Stimulated activated CD4-positive, alpha-beta T cell treated with anti-CD3 and anti-CD28 coated beads, Interleukin-4, amount 100 ng/mL, for 1 hour (primary cell): ENCODE results near the gene SCN8A.

Experiments
- DNase-seq: peaks from one replicate; pipeline ENCODE4 v3.0.0-alpha.2; 2020

The SCN8A gene

DNA sequence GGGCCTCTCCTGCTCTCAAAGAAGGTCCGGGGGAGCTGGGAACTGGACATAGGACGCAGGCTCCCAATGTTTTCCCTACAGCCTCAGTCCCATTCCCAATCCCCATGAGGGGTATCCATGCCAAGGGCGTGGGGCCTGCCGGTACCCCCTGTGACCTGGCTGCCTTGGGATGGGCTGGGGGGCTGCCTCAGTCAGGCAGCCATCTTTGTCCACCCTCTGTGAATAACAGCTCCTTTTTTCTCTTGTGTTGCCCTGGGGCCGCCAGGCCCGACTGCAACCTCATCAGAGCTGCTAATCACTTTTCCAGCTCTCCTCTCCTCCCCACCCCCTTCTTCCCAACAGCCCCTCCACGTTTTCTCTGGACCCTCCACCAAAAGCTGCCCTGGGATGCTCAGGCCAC, 246.3 kb downstream of the SCN8A start:
- DNase-seq: no peak

DNA sequence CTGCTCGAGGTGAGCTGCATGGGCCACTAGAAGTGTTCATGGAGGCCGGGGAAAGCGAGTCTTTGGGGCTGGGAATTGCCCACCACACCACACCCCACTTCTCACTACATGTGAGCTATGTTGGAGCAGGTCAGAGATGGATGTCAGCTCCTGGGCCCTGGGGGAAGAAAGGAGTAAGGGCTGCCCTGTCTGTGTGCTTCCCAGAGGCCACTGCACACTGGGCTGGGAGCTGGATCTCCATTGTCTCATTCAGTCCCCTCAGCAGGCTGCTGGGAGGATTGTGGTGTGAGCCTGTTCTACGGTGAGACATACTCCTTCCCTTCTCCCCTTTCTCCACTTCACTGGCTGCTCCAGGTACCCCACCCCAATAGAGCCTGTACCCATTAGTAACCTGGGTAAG, 247.0 kb downstream of the SCN8A start:
- no peak for DNase-seq

DNA sequence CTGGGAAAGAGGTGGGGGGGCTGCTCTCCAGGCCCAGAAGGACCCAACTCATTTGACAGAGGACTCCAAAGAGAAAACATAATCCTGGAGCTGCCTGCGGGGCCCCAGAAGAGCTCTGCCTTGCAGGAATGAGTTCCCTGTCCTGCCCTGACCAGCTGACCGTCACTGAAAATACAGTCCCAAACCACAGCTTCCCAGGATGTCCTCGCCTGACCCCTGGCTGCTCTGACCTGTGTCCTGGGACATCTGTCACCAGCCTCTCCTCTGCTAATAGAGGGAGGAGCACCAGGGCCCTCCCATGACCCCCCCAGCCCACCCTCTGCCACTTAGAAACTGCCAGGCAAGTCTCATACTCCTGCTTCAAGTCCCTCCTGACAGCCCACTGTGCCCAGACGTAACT, 247.7 kb downstream of the SCN8A start:
- no peak for DNase-seq

DNA sequence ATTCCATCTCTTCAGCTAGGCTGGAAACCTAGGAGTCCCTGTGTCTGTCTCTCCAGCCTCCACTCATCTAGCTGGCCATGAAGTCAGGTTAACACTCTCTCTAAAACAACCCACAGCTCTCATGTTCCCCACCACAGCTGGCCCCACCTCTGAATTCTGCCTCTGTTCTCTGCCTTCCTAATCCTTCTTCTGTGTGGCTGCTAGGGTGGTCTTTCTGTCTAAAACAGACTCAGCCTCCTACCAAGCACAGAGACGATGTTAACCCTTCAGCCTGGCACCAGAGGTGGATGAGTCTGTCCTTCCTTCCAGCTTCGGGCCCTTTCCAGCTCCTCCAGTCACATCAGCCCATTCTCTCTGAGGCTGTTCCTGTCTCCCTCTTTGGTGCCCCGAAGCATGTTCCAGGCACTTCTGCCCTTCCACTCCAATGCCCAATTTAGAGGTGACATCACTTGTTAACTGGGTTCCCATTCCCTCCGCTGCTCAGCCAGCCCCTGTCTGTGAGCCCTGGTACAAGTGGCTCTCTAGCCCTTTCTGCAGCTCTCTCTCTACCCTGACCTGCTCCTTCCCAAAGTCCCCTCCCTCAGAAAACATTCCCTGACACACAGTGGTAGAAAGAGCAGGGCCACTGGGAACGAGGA, 248.4 kb downstream of the SCN8A start:
- DNase-seq: no peak

DNA sequence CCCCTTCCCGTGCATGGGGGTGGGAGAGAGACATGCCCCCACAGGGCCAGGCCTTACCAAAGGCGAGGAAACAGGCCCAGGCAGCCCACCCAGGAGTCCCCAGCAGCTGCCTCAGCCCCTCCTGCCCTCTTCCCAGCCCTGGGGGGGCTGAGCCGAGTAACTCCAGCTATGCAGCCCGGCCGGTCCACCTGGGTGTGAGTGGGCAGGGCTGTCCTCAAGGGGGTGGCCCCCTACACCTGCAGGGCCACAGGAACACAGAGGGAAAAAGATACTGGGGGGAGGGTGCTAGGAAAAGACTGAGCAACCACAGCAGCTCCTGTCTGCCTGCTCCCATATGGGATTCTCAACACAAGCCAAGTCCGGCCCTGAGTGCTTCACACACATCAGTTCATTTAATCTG, 249.9 kb downstream of the SCN8A start:
- no peak for DNase-seq

DNA sequence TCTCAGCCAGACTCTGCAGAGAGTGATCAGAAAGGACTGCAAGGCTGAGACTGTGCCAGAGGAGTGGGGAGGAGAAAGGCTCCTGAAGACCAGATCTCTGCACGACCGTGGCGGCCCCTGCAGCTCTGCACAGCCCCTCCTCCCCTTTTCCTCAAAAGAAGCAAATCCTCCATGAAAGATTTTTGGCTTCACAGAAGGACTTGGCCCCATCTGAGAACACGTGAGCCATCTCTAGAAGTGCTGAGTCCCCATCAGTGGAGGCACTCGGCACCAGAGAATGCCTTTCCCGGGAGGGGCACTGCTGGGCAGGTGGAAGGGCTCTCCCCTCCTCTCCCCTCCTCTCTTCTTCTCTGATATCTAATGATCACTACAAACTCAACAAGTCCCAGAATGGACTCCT, 250.7 kb downstream of the SCN8A start:
- no peak for DNase-seq

DNA sequence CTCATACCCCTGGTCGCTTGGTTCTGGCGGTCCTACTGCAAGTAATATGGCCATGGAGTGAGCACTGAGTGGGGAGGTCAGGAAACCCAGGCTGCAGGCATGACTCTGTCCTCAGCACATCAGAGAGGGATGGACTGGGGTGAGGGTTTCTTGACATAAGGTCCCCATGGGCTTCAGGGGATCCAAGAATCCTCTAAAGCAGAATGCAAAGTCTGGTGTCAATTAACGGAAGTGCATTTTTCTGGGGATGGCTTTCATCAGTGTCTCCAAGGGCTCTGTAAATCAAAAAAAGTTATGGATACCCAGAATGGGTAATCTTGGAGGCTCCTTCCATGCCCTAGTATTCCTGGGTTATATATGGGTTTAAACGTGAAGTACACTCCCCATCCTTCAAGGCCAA, 253.8 kb downstream of the SCN8A start:
- no peak for DNase-seq

DNA sequence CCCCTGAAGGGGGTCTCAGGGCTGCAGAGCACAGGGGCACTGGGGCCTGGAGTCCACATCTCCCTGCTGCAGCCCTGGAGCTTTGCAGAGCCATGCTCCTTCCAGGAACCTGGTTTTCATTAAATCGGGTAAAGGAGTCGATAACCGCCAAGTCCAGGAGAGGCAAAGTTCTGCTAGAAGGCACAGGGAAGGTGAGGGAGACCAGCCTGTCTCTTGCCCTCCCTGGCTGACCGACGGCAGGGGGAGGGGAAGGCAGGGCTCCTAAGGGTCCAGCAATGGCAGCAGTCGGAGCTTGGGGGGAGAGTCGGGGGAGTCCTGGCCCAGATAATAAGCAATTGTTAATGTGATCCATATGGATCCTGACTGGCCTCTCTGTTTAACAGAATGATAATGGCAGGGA, 254.4 kb downstream of the SCN8A start:
- DNase-seq: no peak

DNA sequence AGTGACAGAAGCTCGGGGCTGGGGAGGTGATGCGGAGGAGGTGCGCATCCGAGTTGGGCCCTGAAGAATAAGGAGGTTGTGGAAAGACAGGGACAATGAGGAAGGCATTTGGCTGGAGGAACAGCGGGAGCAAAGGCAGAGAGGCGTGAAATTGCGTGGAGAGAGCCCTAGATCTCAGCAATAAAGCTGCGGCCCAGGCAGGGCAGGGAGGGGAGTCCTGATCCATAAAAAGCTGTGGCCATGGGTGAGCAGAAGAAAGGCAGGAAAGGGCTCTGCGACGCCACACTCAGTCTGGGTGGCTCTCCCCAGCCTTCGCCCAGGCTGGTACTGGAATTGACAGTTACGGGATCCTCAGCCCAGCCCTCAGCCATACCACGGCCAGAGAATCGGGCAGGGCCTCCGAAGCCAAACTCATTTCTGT, 255.2 kb downstream of the SCN8A start:
- no peak for DNase-seq

DNA sequence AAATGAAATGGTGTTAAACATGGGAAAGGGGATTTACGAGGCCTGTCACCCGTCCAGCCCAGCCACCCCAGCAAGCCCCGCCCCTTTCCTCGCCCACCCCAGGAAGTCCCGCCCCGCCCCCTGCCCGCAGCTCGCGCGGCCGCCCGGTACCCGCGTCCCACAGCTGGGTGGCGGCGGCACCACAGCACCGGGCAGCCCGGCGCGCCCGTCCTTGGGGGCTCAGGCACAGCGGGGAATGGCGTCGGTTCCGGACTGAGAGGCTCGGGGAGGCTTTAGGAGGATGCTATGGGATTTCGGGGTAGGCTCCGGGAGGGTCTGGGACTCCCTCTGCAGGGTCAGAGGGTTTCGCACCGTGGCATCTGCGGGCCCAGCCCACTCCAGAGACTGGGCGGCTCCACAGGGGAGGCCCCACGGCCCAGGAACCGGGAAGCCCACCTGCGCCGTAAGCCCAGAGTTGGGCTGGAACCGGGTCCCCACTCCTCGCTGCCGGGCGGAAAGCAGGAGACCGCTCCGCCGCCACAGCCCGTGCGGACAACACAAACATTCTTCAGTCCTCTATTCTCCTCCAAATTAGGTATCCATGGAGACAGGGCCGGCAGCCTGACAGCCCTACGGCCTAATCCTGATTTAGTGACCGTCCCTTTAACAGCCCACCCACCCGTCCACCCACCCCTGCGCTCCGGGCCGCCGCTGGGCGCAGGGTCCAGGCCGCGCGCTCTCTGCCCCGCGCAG, 256.0 kb downstream of the SCN8A start:
- DNase-seq: peak; percentile 60

DNA sequence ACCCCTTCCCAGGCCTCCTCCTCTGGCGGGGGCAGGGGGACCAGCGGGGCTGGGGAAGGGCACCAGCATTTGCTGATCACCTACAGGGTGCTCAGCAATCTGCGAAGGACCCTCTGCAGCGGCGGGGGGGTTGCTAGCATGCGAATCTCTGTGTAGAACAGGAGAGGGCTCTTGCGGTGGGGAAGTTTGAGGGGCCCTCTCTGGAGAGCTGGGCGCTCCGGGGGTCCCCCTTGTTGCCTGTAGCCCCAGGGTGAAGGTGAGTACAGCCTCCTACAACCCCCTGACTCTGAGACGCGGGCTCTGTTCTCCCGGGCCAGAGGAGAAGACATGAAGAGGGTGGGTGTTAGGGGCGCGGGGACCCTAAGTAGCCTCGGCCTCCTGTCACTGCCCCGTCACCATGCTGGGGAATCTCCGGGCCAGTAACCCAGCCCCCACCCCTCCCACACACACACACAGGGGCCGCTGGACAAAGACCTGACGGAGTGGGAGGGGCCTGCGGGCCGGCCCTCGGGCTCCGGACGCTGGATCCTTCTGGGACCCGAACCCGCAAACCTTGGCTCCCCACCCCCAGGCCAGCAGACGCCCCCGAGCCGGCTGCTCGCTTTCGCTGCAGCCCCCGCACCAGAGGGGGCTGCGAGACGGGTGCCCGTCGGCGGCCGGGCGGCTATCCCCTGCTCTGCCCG, 256.8 kb downstream of the SCN8A start:
- no peak for DNase-seq

DNA sequence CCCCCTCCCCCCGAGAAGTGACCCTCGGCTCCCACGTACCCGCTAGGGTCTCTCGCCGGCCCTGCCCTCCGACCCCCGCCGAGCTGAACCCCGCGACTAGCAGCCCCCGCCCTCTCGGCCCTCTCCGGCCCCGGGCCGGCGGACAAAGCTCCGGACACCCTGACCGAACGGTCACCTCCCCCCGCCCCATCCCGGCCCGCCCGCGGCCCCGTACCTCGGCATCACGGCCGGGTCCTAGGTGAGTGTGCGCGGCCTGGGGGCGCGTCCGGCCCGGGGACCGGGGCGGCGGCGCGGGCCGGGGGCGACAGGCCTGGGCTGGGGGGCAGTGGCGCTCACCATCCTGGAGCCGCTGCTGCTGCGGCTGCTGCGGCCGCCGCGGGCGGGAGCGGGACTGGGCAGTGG, 257.3 kb downstream of the SCN8A start, which contains the start of gene FIGNL2:
TSS of gene FIGNL2 (minus strand) at position 393 of the 402 bp plus-strand sequence. CDS start 26,305 bp downstream, outside the sequence.
- DNase-seq: no peak

DNA sequence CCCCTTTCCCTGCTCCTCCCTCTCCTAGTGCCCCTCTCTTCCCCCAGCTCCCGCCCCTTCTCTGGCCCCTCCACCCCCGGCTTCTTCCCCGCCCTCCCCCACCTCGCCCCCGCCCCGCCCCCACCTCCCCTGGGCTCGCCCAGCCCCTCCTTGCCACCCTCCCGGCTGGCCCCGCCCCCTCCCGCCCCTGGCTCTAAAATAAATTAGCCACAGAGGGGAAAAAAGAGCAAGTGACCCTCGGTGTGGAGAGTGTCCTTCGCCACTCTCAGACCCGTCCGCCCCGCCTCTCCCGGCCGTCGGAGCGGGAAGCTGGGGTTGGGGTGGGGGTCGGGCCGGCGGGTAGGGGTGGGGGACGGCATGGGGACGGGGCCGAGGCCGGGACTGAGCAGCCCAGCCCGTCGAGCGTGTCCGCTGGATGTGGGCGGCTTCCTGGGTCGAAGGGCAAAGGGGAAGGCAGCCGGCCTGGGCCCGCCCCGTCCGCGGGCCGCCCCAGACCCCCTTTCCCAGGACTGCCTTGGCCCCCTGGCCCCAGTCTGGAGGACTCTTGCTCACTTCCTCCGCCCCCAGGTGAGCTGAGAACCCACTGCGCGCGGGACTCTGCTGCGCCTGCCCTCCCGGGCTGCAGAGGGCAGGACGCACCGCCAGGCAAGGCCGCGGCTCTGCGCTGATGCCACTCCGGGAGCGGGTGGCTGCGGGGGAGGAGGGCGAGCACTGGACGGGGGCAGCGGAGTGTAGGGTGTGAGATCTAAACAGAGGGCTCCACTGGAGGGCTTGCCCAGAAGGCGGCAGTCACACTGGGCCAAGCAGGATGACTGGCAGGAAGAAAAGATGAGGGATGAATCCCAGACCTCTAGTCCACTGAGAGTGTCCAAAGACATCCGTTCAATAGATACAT, 258.1 kb downstream of the SCN8A start:
- DNase-seq: no peak

DNA sequence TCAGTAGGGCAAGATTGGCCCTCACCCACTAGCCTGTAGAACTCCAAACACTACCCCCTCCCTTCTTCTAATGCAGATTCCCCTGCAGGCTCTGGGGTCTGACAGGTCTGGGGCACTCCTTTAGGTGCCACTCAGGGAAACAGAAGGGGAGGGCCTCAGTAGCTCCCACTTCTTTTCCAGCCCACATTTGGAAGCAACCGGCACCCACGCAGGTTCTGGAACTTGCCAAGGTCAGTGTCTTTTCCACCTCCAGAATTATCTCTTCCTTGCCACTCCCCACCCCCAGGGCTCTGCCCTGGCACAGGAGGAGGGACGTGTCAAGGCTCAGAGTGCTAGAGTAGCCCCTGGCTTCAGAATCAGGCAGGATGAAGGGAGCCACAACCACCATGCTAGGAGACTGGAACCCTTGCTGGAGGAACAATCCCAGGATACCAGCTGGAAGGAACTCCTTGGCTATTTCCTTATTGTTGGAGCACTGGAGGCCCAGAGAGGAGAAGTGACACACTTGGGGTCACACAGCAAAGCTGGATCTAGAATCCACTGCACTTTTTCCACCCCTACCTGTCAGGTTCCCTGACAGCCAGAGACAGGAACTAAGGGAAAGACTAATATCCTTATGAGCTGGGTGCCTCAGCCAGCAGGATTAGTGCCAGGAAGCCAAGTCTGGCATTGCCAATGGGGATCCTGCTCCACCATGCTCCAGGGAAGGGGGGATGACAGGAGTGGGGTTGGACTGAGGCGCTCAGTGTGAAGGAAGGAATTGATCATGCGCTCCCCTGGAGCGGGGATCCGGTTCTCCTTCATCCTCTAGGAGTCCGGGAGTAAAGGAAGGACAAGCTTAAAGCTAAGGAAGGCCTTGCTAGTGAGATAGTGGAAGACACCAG, 259.3 kb downstream of the SCN8A start:
- DNase-seq: no peak

DNA sequence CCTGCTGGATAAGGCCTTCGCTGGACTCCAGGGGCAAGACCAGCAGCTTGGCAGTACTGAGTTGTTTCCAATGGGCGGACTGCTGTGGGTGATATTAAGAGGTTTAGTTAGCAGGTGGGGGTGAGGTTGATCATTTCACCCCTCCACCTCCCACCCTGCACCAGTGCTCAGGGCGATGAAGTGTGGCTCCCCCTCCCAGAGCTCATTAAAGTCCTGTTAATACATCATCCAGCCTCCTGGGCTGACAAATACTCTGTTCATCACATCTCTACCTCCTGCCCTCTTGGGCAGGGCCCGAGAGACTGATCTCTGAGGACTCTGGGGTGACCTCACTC, 259.9 kb downstream of the SCN8A start:
- no peak for DNase-seq

DNA sequence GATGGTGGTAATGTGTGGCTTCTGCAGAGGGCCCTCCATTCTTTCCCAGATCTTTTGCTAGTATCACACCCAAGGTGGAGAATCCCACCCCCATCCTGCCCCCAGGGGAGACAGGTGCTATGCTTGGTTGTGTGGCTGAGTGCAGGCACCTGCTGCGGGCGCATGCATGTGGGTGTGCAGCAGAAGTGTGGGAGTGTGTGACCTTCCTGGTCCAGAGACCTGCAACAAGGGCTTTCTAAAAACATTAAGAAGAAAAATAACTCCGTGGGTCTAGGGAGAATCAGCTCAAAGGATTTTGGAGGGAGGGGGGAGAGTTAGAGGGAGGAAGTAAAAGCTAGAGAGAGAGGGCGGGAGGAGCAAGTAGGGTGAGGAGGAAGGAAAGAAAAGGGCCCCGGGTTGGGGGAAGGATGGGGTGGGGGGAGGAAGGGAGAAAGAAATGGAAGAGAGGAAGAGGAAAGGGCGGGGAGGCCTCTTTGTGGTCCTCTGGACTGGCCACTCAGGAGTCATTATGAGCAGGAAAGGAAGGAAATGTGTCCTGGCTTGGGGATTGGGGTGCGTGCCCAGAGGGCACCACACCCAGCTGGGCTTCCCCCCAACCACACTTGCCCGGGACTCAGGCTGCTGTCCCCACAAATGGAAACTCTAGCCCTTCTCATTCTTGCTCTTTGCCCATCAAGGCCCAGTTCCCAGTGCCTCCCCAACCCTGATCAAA, 260.5 kb downstream of the SCN8A start:
- no peak for DNase-seq

DNA sequence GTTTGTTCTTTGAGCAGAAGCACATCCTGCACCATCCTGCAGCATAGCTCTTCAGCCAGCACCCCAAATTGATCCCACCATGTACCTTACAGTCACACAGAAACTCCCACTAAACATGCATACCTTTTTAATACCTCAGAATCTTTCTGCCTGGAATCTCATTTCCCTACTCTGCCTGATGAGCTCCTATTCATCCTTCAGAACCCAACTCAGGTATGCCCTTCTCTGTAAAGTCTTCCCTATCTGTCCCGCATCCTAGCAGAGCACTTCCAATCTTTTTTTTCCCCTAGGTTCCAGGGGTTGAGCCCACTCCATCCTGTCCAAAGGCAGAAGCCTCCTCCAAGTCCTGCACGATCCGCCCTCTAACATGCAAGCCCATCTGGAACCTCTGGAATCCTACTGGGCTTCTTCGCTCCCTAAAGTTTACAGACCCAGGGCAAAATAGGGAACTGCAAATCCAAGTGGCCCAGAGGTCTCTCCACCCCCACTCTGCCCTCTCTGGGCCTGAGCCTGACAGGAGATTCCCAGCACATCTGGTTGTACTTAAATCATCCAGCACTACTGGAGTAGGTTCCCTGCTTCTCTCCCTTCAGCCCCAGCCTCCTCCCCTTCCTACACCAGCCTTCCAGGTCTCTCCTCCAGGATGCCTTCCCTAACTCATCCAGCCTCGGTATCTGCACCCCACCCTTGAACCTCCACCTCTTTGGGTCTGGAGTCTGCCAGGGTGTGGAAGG, 261.5 kb downstream of the SCN8A start:
- no peak for DNase-seq

DNA sequence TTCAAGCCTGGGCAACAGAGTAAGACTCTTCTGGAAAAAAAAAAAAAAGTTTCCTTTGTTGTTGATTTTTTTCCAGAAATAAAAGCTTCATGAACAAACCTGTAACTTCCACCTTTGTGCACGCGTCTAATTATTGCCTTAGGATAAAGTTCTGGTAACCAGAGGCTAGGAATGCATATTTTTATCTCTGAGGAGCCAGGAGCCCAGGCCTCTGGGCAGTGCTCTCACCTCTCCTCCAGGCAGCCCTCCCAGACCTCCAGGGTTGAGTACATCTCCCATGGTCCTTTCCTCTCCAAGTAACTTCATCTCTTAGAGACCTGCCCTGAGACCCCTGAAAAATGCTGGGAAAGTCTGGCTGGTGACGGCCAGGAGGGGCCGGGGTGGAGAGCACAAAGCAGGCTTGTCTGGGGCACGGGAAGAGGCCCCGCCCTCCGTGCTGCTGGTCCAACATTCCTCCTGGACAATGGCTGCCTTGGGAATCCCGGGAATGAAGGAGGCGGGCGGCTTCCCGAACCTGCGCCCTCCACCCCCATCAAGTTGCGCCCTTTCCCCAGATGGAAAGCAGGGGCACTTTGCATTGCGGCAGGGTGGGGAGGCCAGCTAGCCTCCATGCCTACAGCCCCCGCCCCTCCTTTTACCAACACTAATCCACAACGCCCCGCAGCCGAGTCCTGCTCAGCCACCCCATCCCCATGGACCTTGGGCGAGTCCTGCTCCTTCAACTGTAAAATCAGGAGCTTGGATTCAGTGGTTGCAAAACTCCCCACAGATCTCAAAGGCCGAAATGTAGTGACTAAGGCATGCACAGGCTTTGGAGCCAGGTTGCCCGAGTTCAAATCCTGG, 264.8 kb downstream of the SCN8A start:
- DNase-seq: no peak

DNA sequence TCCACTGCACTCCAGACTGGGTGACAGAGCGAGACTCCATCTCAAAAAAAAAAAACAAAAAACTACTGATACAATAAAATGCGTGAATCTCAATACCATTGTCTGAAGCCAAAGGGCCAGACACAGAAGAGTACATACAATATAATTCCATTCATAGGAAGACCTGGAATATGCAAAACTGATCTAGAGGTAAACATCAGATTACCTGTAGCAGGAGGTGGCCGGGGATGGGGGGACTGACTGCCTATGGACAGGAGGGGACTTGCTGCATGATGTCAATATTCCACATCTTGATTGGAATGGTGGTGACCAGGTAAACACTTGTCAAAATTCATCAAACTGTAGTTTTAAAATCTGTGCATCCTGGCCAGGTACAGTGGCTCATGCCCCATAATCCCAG, 270.0 kb downstream of the SCN8A start:
- no peak for DNase-seq
